Measurements from ENCODE around the gene CHMP4B. TPM values are rescaled to one million over a fixed set of nuclear protein-coding genes. Genes with fewer than 3 reads are reported as not detected.

The CHMP4B gene
- total RNA-seq, 4 donors from 2014 or later, result 93.4 to 118 (median 112) TPM

DNA sequence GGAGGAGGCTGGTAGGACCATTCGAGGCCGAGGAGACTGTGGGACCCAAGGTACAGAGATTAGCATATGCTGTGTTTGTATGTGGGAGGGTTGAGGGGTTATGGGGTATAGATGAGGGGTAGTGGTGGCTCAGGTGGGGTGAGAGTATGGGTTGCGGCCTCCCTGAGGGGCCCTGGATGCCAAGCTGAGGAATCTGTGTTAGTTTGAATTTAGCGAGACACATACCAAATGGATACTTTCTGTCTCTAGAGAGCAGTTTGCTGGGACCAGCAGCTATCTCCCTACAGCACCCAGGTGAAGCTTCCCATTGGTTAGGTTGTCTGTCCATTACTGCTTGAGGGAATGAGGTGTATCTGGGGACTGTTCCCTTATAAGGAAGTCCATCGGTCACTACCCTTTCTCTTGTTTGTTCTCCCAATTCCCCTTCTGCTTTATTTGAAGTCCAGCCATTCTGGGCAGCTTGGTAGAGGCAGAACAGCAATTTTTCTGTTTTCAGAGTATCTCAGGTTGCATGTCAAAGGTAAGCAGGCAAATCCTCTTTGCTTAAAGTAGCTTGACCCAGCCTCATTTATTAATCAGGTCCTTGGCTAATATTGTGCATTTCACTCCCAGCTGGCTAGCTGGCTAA is 15.2 kb downstream of the CHMP4B start:
- Histone ChIP-seq H3K9me3 (no peaks in the 10 kb centered on the region), H3K27me3 (no peaks in the 10 kb centered on the region), H3K36me3 (peaks cover 0 to 5% of the 10 kb centered on the region in 2 donors), H3K4me1 (peaks cover 29 to 89% (median 41%) of the 10 kb centered on the region in 3 donors), H3K27ac (peak overlapping the region; percentile 12 to 78 (median 59)), H3K4me3 (no peak overlapping the region)
- TF ChIP-seq POLR2AphosphoS5 (IDR thresholded peaks at IDR 0.05) (no peak), EP300 (IDR thresholded peaks at IDR 0.05) (no peak), POLR2A (IDR thresholded peaks at IDR 0.05) (no peak)
- TF ChIP-seq, protein P1, sequence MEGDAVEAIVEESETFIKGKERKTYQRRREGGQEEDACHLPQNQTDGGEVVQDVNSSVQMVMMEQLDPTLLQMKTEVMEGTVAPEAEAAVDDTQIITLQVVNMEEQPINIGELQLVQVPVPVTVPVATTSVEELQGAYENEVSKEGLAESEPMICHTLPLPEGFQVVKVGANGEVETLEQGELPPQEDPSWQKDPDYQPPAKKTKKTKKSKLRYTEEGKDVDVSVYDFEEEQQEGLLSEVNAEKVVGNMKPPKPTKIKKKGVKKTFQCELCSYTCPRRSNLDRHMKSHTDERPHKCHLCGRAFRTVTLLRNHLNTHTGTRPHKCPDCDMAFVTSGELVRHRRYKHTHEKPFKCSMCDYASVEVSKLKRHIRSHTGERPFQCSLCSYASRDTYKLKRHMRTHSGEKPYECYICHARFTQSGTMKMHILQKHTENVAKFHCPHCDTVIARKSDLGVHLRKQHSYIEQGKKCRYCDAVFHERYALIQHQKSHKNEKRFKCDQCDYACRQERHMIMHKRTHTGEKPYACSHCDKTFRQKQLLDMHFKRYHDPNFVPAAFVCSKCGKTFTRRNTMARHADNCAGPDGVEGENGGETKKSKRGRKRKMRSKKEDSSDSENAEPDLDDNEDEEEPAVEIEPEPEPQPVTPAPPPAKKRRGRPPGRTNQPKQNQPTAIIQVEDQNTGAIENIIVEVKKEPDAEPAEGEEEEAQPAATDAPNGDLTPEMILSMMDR (IDR thresholded peaks at IDR 0.05), result no peak
- 73 to 100% methylated on average over 1 to 5 of the region's 5 CpGs for WGBS, 2 donors (ENCODE audit: low coverage in 1 of 2)
- no peak for ATAC-seq

DNA sequence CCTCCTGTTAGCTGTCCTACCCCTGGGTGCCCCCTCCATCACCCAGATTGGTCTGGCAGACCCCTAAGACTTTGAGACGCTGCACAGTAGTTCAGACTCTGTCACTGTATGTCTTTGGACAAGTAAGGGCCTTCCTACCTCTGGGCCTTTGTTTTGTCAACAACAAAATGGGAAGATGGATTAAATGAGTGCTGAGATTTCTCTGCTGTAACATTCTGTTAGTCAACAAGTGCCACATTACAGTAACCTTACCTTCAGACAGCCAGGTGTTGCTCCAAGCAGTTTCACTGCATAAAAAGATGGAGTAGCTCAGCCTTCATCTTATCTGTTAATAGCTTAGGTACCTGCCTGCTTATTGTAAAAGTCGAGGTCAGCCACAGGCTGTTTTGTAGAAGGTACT is 16.0 kb downstream of the CHMP4B start:
- no peak for ATAC-seq
- peak overlapping the region; percentile 12 to 78 (median 59) for H3K27ac ChIP-seq

DNA sequence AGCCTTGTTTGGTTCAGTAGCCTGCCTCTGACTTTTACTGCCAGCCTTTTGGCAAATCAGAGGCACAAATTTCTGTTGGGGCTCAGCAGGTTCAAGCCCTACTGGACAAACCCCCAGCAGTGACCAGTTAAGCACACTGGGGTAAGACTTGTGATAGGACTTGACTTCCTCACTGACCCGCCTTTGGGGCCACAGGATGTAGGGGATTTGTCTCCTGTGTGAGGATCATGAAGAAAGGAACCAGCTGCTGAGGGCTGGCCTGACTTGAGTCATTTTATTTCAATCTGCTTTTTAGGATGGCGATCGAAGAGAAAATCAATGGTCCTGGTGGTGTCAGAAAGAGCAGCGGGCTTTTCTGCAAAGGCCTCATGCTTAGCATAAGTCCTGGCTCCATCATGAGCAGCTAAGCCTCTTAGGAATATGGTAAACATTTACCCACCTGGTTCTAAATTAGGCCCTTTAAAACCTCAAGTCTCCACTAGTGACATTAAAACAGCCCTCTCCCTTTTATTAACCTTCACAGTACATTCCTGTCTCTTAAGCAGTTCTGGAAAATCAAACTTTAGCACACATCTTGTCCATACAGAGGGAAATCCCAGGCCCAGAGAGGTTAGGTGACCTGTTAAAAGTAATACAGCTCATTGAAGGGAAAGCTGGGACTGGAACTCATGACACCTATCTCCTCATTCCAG is 16.6 kb downstream of the CHMP4B start:
- Histone ChIP-seq H3K9me3 (no peaks in the 10 kb centered on the region), H3K27me3 (no peaks in the 10 kb centered on the region), H3K4me1 (peaks cover 29 to 97% (median 48%) of the 10 kb centered on the region in 3 donors), H3K4me3 (no peak overlapping the region), H3K27ac (peak overlapping the region; percentile 17 to 78 (median 59)), H3K36me3 (peaks cover 0 to 5% of the 10 kb centered on the region in 2 donors)
- 54 to 83% methylated on average over 2 to 4 of the region's 4 CpGs for WGBS, 2 donors (ENCODE audit: low coverage in 1 of 2)
- TF ChIP-seq, protein P1 (IDR thresholded peaks at IDR 0.05), result no peak
- TF ChIP-seq POLR2AphosphoS5 (IDR thresholded peaks at IDR 0.05) (no peak), EP300 (IDR thresholded peaks at IDR 0.05) (no peak), POLR2A (IDR thresholded peaks at IDR 0.05) (no peak)
- ATAC-seq, result no peak

More for the DNA sequence above, 16.0 kb downstream of the CHMP4B start:
- no peak for TF ChIP-seq EP300 (IDR thresholded peaks at IDR 0.05)
- no peak for TF ChIP-seq POLR2AphosphoS5 (IDR thresholded peaks at IDR 0.05)
- TF ChIP-seq POLR2A (IDR thresholded peaks at IDR 0.05), result no peak
- TF ChIP-seq, protein P1 (IDR thresholded peaks at IDR 0.05), result no peak
- H3K36me3 ChIP-seq, result peaks cover 0 to 5% of the 10 kb centered on the region in 2 donors
- no peaks in the 10 kb centered on the region for H3K9me3 ChIP-seq
- 43 to 59% methylated on average over 2 of the region's 2 CpGs for WGBS, 2 donors (ENCODE audit: low coverage in 1 of 2)
- H3K4me1 ChIP-seq, result peaks cover 29 to 96% (median 47%) of the 10 kb centered on the region in 3 donors
- no peaks in the 10 kb centered on the region for H3K27me3 ChIP-seq
- H3K4me3 ChIP-seq, result no peak overlapping the region

DNA sequence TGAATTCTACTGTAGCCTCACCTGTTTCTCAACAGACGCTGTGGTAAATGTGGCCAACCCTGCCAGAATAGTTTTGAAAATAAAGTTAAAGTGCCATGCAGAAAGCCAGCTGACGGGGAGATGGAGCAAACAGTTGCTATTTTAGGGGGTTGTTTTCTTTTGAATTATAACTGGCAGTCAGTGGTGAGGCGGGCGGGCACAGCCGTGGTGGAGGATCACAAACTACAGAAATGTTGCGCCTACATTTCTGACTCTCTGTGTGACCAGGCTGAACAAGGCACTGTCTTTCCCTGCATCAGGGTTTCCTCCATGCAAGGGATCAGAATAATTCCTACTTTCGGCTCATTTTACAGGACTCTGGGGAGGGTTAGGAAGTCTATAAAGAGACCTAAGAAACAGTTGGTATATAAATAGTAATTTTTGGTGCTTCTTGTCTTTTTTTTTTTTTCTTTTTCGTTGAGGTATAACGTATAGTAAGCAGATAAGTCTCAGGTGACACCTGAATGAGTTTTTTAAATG is 17.2 kb downstream of the CHMP4B start:
- H3K36me3 ChIP-seq, result peaks cover 0 to 3% of the 10 kb centered on the region in 2 donors
- H3K9me3 ChIP-seq, result no peaks in the 10 kb centered on the region
- no peaks in the 10 kb centered on the region for H3K27me3 ChIP-seq
- WGBS, 2 donors (ENCODE audit: low coverage in 1 of 2), result 19 to 27% methylated on average over 3 to 9 of the region's 9 CpGs
- TF ChIP-seq EP300 (IDR thresholded peaks at IDR 0.05), result no peak
- no peak for TF ChIP-seq POLR2A (IDR thresholded peaks at IDR 0.05)
- TF ChIP-seq, protein P1 (IDR thresholded peaks at IDR 0.05), result no peak
- no peak for TF ChIP-seq POLR2AphosphoS5 (IDR thresholded peaks at IDR 0.05)
- H3K4me1 ChIP-seq, result peaks cover 29 to 98% (median 52%) of the 10 kb centered on the region in 3 donors
- peak overlapping the region; percentile 17 to 78 (median 59) for H3K27ac ChIP-seq
- no peak overlapping the region for H3K4me3 ChIP-seq
- ATAC-seq, result no peak
